NCI-H1694 (cell line): Measurements from ENCODE around the gene KLF13.
"Not testable (repeated sequence)": the region's sequence is repeated elsewhere in the genome, so short reads cannot be mapped to it uniquely, and the experiment has no call there.

Experiments
- DNase-seq: peaks from one replicate; lab custom pipeline; 2025; lab: John Stamatoyannopoulos, UW

KLF13 gene

GRCh38 chr15:31345606-31346366 lies 19.2 kb downstream of the KLF13 start:
- no peak for DNase-seq

GRCh38 chr15:31346367-31347066 lies 19.9 kb downstream of the KLF13 start:
- DNase-seq: no peak

- DNase-seq: no peak
These were observed 20.7 kb downstream of the KLF13 start for GRCh38 chr15:31347067-31347975.

- no peak for DNase-seq
These were observed 21.6 kb downstream of the KLF13 start for GRCh38 chr15:31347981-31348803.

- no peak for DNase-seq
These were observed 22.9 kb downstream of the KLF13 start for GRCh38 chr15:31349233-31350141.

GRCh38 chr15:31350771-31351170 lies 24.1 kb downstream of the KLF13 start:
- no peak for DNase-seq

- DNase-seq: no peak
These were observed 25.7 kb downstream of the KLF13 start for GRCh38 chr15:31352339-31352751.

- peak; percentile 9 for DNase-seq
These were observed 26.5 kb downstream of the KLF13 start for GRCh38 chr15:31352911-31353811.

GRCh38 chr15:31353931-31354330 lies 27.3 kb downstream of the KLF13 start:
- no peak for DNase-seq

GRCh38 chr15:31356097-31356496 lies 29.5 kb downstream of the KLF13 start:
- not testable (repeated sequence) for DNase-seq

GRCh38 chr15:31357148-31357547 lies 30.5 kb downstream of the KLF13 start:
- no peak for DNase-seq

- DNase-seq: no peak
These were observed 31.5 kb downstream of the KLF13 start for GRCh38 chr15:31358163-31358562.

- no peak for DNase-seq
These were observed 32.5 kb downstream of the KLF13 start for GRCh38 chr15:31358957-31359701.

GRCh38 chr15:31359702-31360111 lies 33.1 kb downstream of the KLF13 start:
- no peak for DNase-seq

GRCh38 chr15:31360158-31360561 lies 33.5 kb downstream of the KLF13 start:
- DNase-seq: no peak

GRCh38 chr15:31360843-31361763 lies 34.5 kb downstream of the KLF13 start:
- DNase-seq: no peak

GRCh38 chr15:31361764-31362515 lies 35.3 kb downstream of the KLF13 start:
- no peak for DNase-seq
